ENCODE data around the gene EHBP1.
"Not testable (repeated sequence)": the region's sequence is repeated elsewhere in the genome, so short reads cannot be mapped to it uniquely, and the experiment has no call there.

EHBP1 gene

DNA sequence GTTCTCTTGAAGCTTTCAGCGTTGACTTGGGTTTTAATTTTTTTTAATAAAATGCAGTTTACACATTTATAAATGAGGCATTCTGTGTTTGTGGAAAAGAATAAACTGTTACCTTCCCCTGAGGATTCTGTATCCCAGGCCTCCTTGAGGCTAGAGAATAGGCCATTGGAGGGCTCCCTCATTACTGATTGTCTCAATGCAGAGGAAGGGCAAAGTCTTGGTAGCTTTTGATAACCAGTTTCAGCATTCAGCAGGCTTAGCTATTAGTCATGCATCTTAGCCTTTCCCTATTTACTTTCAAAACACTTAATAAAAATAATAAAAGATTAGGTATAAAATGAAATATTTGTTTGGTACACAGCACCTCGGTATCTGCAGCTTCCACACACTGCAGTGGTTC is 287.0 kb downstream of the EHBP1 start:
- H3K4me1 Mint-ChIP-seq = no peaks in the 10 kb centered on the region
- H3K9me3 Mint-ChIP-seq = no peaks in the 10 kb centered on the region
- H3K4me3 Mint-ChIP-seq = no peak overlapping the region
- DNase-seq (ENCODE audit: low spot score in 2 of 2) (no peak), ATAC-seq (no peak)
- H3K36me3 Mint-ChIP-seq = peaks cover 22% of the 10 kb centered on the region
- no peak overlapping the region for H3K27ac Mint-ChIP-seq

DNA sequence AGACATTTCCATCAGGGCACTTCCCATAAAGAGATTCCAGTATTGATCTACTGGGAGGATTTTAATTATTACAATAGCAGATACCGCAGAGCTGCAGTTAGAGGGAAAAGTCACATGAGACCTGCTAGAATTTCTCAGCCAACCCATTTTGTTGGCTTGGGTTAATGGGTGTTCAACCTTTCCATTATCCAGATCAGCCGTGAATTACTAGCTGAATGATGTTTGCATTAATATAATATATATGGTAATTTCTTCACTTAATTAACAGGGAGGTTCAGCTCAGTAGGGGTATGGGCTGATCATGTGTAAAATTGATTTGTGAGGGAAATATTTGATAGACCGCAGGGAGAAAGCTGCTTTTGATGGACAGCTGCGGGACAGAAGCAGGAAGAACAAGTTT is 288.7 kb downstream of the EHBP1 start:
- H3K36me3 Mint-ChIP-seq = peaks cover 22% of the 10 kb centered on the region

DNA sequence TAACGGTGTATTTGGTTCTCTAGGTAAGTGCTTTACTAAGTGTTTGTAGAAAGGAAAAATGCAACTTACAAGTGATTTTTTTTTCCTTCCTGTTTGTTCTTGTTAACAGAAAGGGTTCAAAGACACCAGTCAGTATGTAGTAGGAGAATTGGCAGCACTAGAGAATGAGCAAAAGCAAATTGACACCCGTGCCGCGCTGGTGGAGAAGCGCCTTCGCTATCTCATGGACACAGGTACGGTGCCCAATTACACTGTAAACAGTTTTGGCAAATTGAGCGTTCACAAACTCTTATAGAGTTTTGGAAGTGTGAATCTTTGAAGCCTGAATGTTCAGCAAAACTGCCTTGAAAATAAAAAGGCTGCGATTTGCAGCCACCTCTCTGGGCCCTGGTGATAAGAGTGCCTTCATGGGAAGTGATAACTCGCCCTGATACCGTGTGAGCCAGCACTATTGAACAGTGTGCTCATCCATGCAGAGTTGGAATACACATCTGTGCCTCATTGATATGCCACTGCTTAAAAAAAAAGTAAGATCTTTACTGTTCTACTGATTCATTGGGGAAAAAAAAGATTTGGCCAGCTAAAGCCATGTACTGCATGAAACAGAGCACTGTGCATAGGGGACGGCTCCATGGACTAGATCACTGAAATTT is 291.1 kb downstream of the EHBP1 start:
- Mint-ChIP-seq H3K27ac (no peak overlapping the region), H3K36me3 (peaks cover 35% of the 10 kb centered on the region), H3K4me1 (no peaks in the 10 kb centered on the region), H3K9me3 (no peaks in the 10 kb centered on the region), H3K4me3 (no peak overlapping the region)
- ATAC-seq (no peak), DNase-seq (ENCODE audit: low spot score in 2 of 2) (no peak)

More for the DNA sequence above, 288.7 kb downstream of the EHBP1 start:
- no peak overlapping the region for H3K4me3 Mint-ChIP-seq
- H3K4me1 Mint-ChIP-seq = no peaks in the 10 kb centered on the region
- DNase-seq (ENCODE audit: low spot score in 2 of 2) (no peak), ATAC-seq (no peak)
- no peaks in the 10 kb centered on the region for H3K9me3 Mint-ChIP-seq
- H3K27ac Mint-ChIP-seq = no peak overlapping the region

DNA sequence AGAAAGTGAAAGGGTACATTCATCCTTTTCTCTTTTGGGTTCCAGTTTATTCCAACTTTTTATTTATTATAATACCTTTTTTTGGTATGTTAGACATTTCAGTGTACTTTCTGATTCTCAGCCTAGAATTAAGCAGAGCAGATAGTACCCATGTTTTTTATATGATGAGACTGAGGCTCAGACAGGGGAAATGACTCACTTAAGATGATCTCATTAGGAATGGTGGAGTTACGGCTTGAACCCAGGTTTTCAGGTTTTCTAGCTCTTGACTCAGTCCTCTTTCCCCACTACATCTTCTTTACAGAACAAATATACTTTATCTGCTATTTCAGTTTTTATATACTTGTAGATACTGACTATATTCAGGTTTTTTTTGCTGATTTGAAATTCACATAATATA is 293.4 kb downstream of the EHBP1 start:
- H3K4me1 Mint-ChIP-seq = no peaks in the 10 kb centered on the region
- H3K4me3 Mint-ChIP-seq = no peak overlapping the region
- ATAC-seq = no peak
- no peaks in the 10 kb centered on the region for H3K9me3 Mint-ChIP-seq
- no peak overlapping the region for H3K27ac Mint-ChIP-seq
- H3K36me3 Mint-ChIP-seq = peaks cover 22% of the 10 kb centered on the region
- no peak for DNase-seq (ENCODE audit: low spot score in 2 of 2)

DNA sequence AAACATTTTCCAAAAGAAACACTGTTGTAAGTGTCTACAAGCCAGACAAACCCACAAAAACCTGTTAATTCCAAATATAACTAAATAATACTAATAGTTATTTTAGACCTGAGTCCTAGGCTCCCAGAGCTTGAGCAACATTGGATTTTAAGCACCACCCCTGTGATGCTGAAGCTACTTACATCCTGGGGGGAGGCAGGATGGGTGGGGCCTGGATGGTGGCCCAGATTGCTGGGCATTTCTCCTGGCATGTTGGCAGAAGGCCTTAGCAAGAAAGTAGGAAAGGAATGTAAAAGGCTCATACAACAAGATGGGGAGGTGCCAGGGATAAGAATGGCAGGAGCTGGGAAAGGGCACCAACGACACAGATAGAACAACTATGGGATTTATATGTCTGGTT is 294.4 kb downstream of the EHBP1 start:
- ATAC-seq = no peak

DNA sequence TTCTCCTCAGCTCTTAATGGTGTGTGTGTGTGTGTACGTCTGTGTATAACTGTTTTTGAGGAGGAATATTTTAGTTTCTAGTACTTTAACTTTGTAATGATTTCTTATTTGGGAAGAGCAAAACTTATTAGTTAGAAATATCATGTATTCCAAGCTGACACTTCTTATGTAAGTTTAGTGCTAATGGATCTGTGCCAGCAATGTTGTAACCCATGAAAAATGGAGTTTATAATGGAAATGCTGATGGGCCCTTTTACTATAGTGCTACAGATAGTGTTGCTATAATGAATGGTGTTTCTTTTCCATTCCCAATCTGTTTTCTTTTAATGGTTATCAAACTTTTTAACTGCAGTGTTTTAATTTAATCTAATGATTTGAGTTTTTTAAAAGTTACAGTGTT is 295.3 kb downstream of the EHBP1 start:
- no peak for ATAC-seq
- H3K4me1 Mint-ChIP-seq = no peaks in the 10 kb centered on the region
- H3K36me3 Mint-ChIP-seq = peaks cover 20% of the 10 kb centered on the region
- H3K9me3 Mint-ChIP-seq = no peaks in the 10 kb centered on the region
- H3K27ac Mint-ChIP-seq = no peak overlapping the region
- no peak for DNase-seq (ENCODE audit: low spot score in 2 of 2)
- no peak overlapping the region for H3K4me3 Mint-ChIP-seq

More for the DNA sequence above, 294.4 kb downstream of the EHBP1 start:
- Mint-ChIP-seq H3K27ac (no peak overlapping the region), H3K4me3 (no peak overlapping the region), H3K36me3 (peaks cover 20% of the 10 kb centered on the region), H3K4me1 (no peaks in the 10 kb centered on the region), H3K9me3 (no peaks in the 10 kb centered on the region)
- no peak for DNase-seq (ENCODE audit: low spot score in 2 of 2)

DNA sequence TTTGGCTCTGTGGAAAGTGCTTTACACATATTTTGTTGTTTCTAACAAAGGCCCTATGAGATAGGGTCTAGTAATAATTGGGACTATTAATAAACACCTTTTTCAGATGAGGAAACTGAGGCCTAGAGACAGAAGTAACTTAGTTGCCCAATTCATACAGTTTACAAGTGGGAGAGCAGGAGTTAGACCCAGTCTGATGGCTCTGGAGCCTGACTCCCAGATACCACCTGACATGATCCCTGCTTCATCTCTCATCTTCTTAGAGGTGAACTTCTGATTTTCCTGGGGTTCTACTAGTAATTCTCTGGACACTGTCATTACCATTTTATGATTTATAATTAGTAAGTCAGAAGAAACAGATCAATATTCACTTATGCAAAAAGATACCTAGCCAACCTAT is 296.1 kb downstream of the EHBP1 start:
- Mint-ChIP-seq H3K9me3 (no peaks in the 10 kb centered on the region), H3K4me3 (no peak overlapping the region), H3K27ac (no peak overlapping the region), H3K36me3 (peaks cover 20% of the 10 kb centered on the region), H3K4me1 (no peaks in the 10 kb centered on the region)
- ATAC-seq = no peak
- no peak for DNase-seq (ENCODE audit: low spot score in 2 of 2)

DNA sequence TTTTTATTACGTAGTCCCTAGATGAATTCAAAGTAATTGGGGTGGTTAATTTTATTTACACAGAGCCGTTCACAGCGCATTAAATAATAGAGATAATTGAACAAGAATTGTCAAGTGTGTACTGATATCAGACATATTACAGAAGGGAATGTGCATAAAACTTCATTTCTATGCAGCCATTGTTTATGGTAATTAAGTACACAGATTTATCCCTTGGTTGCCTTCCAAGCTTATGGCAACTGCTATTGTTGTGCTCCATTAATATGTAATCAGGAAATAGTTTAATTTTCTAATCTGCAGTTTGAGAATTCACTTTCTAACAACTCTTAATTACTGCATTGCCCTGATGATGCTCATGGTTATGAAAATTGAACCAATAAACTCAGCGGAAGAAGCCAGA is 297.8 kb downstream of the EHBP1 start:
- Mint-ChIP-seq H3K4me3 (no peak overlapping the region), H3K36me3 (peaks cover 12% of the 10 kb centered on the region)
- ATAC-seq = no peak

DNA sequence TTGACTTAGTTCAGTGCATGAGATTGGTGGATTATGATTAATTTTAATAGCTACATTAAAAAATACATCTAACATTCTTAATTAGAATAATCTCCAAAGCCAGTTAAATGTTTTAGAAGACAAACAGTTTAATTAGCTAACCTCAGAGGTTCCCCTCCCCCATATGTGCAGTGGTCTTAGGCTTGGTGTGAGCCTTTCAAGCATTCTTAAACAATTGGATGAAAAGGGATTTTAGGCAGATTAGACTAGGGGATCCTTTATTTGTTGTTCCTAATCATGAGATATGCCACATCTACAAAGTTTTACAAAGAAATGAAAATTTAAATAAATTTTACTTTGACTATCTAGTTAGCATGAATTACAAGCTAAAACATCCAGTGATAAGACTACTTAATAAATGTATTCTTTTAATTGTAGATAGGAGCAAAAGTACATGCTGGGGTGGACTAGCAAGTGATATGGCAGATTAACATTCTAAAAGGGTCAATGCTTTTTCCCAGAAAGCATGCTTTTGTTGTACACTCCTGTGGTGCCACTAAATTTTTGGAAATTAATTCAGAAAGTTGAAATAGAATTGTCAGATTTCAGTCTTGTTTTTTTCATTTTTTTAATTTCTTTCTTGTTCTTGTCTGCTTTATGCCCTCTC is 302.4 kb downstream of the EHBP1 start:
- no peak for DNase-seq (ENCODE audit: low spot score in 2 of 2)
- H3K4me1 Mint-ChIP-seq = no peaks in the 10 kb centered on the region
- H3K4me3 Mint-ChIP-seq = no peak overlapping the region
- no peak overlapping the region for H3K27ac Mint-ChIP-seq
- H3K9me3 Mint-ChIP-seq = no peaks in the 10 kb centered on the region
- H3K36me3 Mint-ChIP-seq = no peaks in the 10 kb centered on the region
- ATAC-seq = no peak

More for the DNA sequence above, 297.8 kb downstream of the EHBP1 start:
- DNase-seq (ENCODE audit: low spot score in 2 of 2) = no peak
- Mint-ChIP-seq H3K4me1 (no peaks in the 10 kb centered on the region), H3K27ac (no peak overlapping the region), H3K9me3 (no peaks in the 10 kb centered on the region)

DNA sequence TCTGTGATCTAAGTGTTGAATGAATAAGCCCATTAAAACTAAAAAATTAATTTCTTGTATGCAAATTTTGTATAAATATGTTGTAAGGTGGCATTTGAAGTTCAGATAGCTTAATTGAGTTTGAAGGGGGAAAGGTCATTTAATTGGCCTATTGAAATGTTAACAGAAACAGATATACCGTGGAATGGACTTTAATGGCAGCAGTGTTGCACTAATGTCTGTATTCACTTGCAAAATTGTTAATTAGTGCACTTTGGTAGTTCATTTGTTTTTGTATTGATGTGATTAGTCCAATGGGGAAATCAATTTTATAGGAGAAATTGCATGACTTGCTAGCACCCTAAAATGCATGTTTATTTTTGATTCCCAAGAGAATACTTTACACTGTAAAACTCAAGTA is 303.3 kb downstream of the EHBP1 start:
- no peaks in the 10 kb centered on the region for H3K9me3 Mint-ChIP-seq
- no peaks in the 10 kb centered on the region for H3K4me1 Mint-ChIP-seq
- no peaks in the 10 kb centered on the region for H3K36me3 Mint-ChIP-seq
- H3K27ac Mint-ChIP-seq = no peak overlapping the region
- H3K4me3 Mint-ChIP-seq = no peak overlapping the region
- DNase-seq (ENCODE audit: low spot score in 2 of 2) (no peak), ATAC-seq (no peak)

DNA sequence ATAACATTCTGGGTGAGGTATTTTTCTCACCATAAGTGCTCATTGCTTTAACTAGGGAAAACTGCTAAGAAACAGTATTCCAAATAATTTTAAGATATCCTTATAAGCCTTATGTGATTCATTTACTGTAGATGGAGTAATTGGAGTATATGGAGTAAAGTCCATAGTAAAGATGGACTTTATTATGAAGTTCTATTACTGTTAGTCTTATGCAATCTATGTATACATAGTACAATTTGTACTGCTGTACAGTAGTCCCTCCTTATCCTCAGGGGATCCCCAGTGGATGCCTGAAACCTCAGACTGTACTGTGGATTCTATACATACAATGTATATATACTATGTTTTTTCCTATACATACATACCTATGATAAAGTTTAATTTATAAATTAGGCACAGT is 304.0 kb downstream of the EHBP1 start:
- no peak for ATAC-seq

DNA sequence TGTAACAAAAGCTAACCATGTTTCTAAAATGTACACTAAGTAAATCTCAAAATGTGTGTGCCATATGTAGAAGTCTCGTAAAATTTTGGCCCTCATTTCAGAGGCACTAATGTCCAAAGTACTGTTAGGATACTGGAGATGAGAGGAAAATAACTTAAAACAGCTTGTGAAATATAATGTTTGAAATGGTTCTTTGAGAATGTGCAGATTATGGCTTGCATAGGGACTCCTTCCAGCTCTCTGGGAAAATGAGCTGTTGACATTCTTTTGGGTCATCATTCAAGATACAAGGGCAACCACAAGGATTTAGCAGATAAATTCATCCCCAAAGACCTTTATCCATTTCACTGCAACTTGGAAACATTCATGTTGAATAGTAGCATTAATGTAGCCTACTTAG is 307.0 kb downstream of the EHBP1 start:
- H3K36me3 Mint-ChIP-seq = no peaks in the 10 kb centered on the region
- DNase-seq (ENCODE audit: low spot score in 2 of 2) (no peak), ATAC-seq (no peak)
- H3K27ac Mint-ChIP-seq = no peak overlapping the region
- no peaks in the 10 kb centered on the region for H3K9me3 Mint-ChIP-seq
- no peak overlapping the region for H3K4me3 Mint-ChIP-seq
- H3K4me1 Mint-ChIP-seq = no peaks in the 10 kb centered on the region

More for the DNA sequence above, 304.0 kb downstream of the EHBP1 start:
- Mint-ChIP-seq H3K4me1 (no peaks in the 10 kb centered on the region), H3K4me3 (no peak overlapping the region), H3K9me3 (no peaks in the 10 kb centered on the region), H3K36me3 (no peaks in the 10 kb centered on the region), H3K27ac (no peak overlapping the region)
- DNase-seq (ENCODE audit: low spot score in 2 of 2) = no peak

DNA sequence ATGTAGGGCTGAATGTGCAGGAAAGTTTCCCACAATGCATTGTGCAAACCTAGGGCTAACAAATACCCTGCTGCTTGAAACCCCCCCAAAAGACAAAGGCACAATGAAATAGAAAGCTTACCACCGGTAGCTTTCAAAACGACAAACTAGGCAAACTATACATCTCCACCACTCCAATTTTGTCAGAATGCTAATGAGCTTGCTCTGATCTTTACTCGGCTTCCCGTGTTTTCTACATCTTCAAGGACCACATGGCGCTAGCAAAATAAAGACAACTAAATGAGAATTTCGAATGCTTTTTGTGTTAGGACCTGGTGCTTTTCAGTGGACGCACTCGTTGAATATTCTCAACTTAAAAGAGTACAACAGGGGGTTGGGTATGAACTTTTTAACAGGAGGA is 307.9 kb downstream of the EHBP1 start:
- DNase-seq (ENCODE audit: low spot score in 2 of 2) (no peak), ATAC-seq (no peak)
- H3K27ac Mint-ChIP-seq = no peak overlapping the region
- H3K36me3 Mint-ChIP-seq = no peaks in the 10 kb centered on the region
- no peaks in the 10 kb centered on the region for H3K4me1 Mint-ChIP-seq
- H3K4me3 Mint-ChIP-seq = no peak overlapping the region
- H3K9me3 Mint-ChIP-seq = no peaks in the 10 kb centered on the region

DNA sequence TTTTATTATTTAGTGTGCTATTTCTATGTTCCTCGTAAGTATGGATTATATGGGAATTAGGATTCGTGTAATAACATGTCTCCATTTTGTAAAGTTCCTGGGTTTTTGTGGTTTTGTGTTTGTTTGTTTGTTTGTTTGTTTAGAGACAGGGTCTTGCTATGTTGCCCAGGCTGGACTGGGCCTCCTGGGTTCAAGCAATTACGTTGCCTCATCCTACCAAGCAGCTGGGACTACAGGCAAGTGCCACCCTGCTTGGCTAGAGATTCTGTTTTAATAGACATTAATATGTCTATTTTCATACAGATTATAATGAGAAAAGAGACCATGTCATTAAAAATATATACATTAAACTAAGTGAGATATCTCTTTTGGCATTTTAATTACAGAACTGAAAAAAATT is 309.9 kb downstream of the EHBP1 start:
- H3K9me3 Mint-ChIP-seq = no peaks in the 10 kb centered on the region
- H3K4me3 Mint-ChIP-seq = no peak overlapping the region
- no peaks in the 10 kb centered on the region for H3K36me3 Mint-ChIP-seq
- no peak overlapping the region for H3K27ac Mint-ChIP-seq
- no peak for DNase-seq (ENCODE audit: low spot score in 2 of 2)
- no peaks in the 10 kb centered on the region for H3K4me1 Mint-ChIP-seq
- ATAC-seq = no peak

DNA sequence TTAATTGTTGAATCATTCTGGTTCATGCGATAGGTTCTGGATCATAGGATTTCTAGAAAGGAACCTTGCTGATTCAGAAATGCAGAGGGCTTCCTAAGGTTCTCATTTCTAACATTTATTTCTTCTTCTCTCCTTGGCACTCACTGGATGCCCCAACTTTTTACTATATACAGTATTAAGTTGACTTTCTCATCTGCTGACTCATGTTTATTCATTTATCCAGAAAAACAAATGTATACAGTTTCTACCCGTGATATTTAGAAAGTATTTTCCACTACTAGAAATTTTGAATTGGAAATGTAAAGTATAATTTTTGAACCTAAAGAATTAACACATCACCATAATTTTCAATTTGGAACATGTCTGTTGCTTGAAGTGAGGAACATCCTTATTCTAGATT is 312.9 kb downstream of the EHBP1 start:
- Mint-ChIP-seq H3K36me3 (peaks cover 6% of the 10 kb centered on the region), H3K4me3 (no peak overlapping the region)
- ATAC-seq = no peak

DNA sequence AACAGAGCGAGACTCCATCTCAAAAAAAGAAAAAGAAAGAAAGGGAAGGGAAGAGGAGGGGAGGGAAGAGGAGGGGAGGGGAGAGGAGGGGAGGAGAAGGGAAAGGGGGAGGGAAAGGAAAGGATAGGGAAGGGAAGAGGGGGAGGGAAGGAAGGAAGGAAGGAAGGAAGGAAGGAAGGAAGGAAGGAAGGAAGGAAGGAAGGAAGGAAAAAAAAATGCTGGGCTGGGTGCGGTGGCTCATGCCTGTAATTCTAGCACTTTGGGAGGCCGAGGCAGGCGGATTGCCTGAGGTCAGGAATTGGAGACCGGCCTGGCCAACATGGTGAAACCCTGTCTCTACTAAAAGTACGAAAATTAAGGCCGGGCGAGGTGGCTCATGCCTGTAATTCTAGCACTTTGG is 314.2 kb downstream of the EHBP1 start:
- H3K36me3 Mint-ChIP-seq, H3K9me3 Mint-ChIP-seq: not testable (repeated sequence)

More for the DNA sequence above, 312.9 kb downstream of the EHBP1 start:
- DNase-seq (ENCODE audit: low spot score in 2 of 2) = no peak
- Mint-ChIP-seq H3K9me3 (no peaks in the 10 kb centered on the region), H3K27ac (no peak overlapping the region), H3K4me1 (no peaks in the 10 kb centered on the region)

More for the DNA sequence above, 314.2 kb downstream of the EHBP1 start:
- H3K4me1 Mint-ChIP-seq; H3K4me3 Mint-ChIP-seq; DNase-seq (ENCODE audit: low spot score in 2 of 2); H3K27ac Mint-ChIP-seq; ATAC-seq: not testable (repeated sequence)

Data from stimulated activated effector memory CD8-positive, alpha-beta T cell treated with anti-CD3 and anti-CD28 coated beads, Interleukin-12 subunit alpha, Interleukin-12 subunit beta, amount 100 ng/mL, for 72 hours (primary cell).